Gastrocnemius medialis (tissue), 4 donors: ENCODE measurements around the gene SKP1. TPM values are rescaled to one million over a fixed set of nuclear protein-coding genes. Genes with fewer than 3 reads are reported as not detected.
"Not testable (repeated sequence)": the region's sequence is repeated elsewhere in the genome, so short reads cannot be mapped to it uniquely, and the experiment has no call there.

Source experiments
- ATAC-seq, 2 donors: fragments of 150-250 bp; one replicate each; pipeline ENCODE4 v1.9.1; 2016
- DNase-seq, 2 donors: peaks; one replicate each; pipeline ENCODE4 v3.0.0-alpha.2; 2019
- H3K27ac ChIP-seq, 4 donors: fragments of 200-600 bp; sonication (generic); 1 replicate in 1 of 4; 2 replicates in 3 of 4; pipeline ENCODE4 v1.5.1; 2016 to 2018; ENCODE audit warnings: mild to moderate bottlenecking in 2 of 4, moderate library complexity in 1 of 4
- H3K27me3 ChIP-seq, 3 donors: fragments of 200-600 bp; sonication (generic) in 2 of 3; 1 replicate in 1 of 3; 2 replicates in 2 of 3; pipeline versions ENCODE4 v1.5.1 to v1.6.0; 2016 to 2019; ENCODE audit warnings: mild to moderate bottlenecking in 1 of 3, moderate library complexity in 1 of 3
- H3K36me3 ChIP-seq, 2 donors: fragments of 200-600 bp; sonication (generic) in 1 of 2; one replicate each; pipeline ENCODE4 v1.5.1; 2017 to 2018
- H3K4me1 ChIP-seq, 2 donors: fragments of 200-600 bp; sonication (generic) in 1 of 2; one replicate each; pipeline ENCODE4 v1.5.1; 2016 to 2017; ENCODE audit warnings: mild to moderate bottlenecking in 2 of 2
- H3K4me3 ChIP-seq, 4 donors: fragments of 200-600 bp; sonication (generic) in 3 of 4; 1 replicate in 1 of 4; 2 replicates in 3 of 4; pipeline ENCODE4 v1.5.1; 2016 to 2019; ENCODE audit warnings: mild to moderate bottlenecking in 2 of 4
- H3K9me3 ChIP-seq, 3 donors: fragments of 200-600 bp; sonication (generic) in 2 of 3; 1 replicate in 1 of 3; 2 replicates in 2 of 3; pipeline ENCODE4 v1.5.1; 2016 to 2019
- POLR2A ChIP-seq, 2 donors: fragments of 450-650 bp; IDR thresholded peaks; one replicate each; pipeline ENCODE4 v1.6.1; 2017; ENCODE audit warnings: antibody characterized with exemption in 2 of 2, mild to moderate bottlenecking in 2 of 2, moderate library complexity in 2 of 2
- in situ Hi-C, 4 donors: fragments of 200-750 bp; cut with MboI; loops; one replicate each; pipeline versions ENCODE4 v1.15.0 to v1.8.0; 2017; ENCODE audit warnings: low sequenced_read_pairs in 4 of 4
- intact Hi-C: fragments of 100-400 bp; cut with DNase I; formaldehyde crosslinking; loops from one replicate; pipeline ENCODE4 v1.15.1; 2023; ENCODE audit warnings: low total_unique reads
- total RNA-seq, 4 donors: library from RNA; depleted of rRNA; stranded (reverse); fragments of >200 nt; gene quantifications; one replicate each; pipeline versions ENCODE4 v1.1.0 to v1.2.3, GENCODE V29; 2016
- TF ChIP-seq, protein P1 (sequence below), 5 experiments: fragments of 450-650 bp in 3 of 5; fragments of 200-600 bp in 2 of 5; sonication (generic) in 2 of 5; IDR thresholded peaks in 4 of 5; conservative IDR thresholded peaks in 1 of 5; 1 replicate in 4 of 5; 2 replicates in 1 of 5; pipeline ENCODE4 v1.5.1; 2016 to 2019; ENCODE audit warnings: antibody characterized with exemption in 5 of 5, mild to moderate bottlenecking in 3 of 5, moderate library complexity in 3 of 5

SKP1 gene
- total RNA-seq, 4 donors from 2014 or later: 318 to 499 (median 476) TPM

DNA sequence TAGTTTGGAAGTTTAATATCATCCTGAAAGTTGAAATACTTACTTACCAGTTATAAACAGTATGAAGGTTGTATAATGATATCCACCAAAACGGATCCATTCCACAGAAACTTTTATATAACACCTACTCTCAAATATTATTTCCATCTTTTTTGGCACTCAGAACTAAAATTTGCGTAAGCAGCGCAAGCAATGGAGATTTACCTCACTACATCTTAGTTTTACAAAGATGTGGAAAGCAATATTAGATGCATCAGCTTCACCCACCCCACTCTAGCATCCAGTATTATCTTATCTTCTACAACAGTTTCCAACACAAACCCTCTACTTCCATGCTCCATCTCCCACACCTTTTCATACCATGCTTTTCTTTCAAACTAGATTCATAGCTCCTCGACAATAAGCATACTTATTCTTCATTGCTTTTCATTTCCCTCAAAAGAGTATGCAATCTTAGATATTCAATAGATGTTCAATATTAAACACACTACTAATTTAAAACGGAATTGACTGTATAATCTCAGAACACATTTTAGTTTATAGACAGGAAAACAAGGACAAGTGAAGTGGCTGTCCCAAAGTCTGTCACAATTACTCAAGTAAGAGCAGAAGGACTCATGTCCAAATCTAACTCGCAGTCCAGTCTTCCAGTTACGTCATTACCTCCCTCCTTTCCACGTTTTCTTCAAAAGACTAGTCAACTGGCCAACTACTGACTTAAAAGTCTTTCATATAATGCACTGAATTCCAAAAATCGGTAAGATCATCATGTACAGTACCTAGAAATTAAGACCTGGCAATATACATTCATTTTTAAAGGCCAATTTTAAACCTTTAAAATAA, 46.9 kb upstream of the SKP1 start:
- in situ Hi-C loops (no loop called here), intact Hi-C loops (loop anchor here (1.0 to 2.0 kb wide), 3 partner anchors 65 to 147 kb away; partner anchors contain the start of gene UBE2B)
- no peaks in the 10 kb centered on the region for H3K36me3 ChIP-seq
- H3K27me3 ChIP-seq: no peaks in the 10 kb centered on the region
- peak overlapping the region; percentile 95 to 100 (median 99) for H3K27ac ChIP-seq
- H3K4me1 ChIP-seq: peaks cover 65 to 68% of the 10 kb centered on the region in 2 donors
- TF ChIP-seq POLR2A (IDR thresholded peaks at IDR 0.05): no peak
- TF ChIP-seq, protein P1, sequence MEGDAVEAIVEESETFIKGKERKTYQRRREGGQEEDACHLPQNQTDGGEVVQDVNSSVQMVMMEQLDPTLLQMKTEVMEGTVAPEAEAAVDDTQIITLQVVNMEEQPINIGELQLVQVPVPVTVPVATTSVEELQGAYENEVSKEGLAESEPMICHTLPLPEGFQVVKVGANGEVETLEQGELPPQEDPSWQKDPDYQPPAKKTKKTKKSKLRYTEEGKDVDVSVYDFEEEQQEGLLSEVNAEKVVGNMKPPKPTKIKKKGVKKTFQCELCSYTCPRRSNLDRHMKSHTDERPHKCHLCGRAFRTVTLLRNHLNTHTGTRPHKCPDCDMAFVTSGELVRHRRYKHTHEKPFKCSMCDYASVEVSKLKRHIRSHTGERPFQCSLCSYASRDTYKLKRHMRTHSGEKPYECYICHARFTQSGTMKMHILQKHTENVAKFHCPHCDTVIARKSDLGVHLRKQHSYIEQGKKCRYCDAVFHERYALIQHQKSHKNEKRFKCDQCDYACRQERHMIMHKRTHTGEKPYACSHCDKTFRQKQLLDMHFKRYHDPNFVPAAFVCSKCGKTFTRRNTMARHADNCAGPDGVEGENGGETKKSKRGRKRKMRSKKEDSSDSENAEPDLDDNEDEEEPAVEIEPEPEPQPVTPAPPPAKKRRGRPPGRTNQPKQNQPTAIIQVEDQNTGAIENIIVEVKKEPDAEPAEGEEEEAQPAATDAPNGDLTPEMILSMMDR (IDR thresholded peaks at IDR 0.05 in 4 of 5, conservative IDR thresholded peaks at IDR 0.05 in 1 of 5): no peak
- H3K4me3 ChIP-seq: peak overlapping the region; percentile 67 to 93 (median 86)
- DNase-seq: no peak
- H3K9me3 ChIP-seq: no peaks in the 10 kb centered on the region
- no peak for ATAC-seq

DNA sequence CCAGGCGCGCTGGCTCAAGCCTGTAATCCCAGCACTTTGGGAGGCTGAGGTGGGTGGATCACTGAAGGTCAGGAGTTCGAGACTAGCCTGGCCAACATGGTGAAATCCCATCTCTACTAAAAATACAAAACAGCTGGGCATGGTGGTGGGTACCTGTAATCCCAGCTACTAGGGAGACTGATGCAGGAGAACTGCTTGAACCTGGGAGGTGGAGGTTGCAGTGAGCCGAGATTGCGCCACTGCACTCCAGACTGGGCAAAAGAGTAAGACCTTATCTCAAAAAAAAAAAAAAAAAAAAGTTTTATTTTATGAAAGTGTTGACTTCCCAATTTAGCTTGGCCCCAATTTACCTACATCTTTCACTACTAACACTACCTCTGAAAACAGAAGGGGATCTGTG, 44.9 kb upstream of the SKP1 start:
- H3K36me3 ChIP-seq, in situ Hi-C loops, intact Hi-C loops, H3K9me3 ChIP-seq, H3K27me3 ChIP-seq, ATAC-seq, DNase-seq: not testable (repeated sequence)
- Histone ChIP-seq H3K4me3 (peak overlapping the region in 3 of 4 donors; percentile 82 to 93 (median 90)), H3K27ac (peak overlapping the region; percentile 95 to 100 (median 99)), H3K4me1 (peaks cover 55 to 67% of the 10 kb centered on the region in 2 donors)

DNA sequence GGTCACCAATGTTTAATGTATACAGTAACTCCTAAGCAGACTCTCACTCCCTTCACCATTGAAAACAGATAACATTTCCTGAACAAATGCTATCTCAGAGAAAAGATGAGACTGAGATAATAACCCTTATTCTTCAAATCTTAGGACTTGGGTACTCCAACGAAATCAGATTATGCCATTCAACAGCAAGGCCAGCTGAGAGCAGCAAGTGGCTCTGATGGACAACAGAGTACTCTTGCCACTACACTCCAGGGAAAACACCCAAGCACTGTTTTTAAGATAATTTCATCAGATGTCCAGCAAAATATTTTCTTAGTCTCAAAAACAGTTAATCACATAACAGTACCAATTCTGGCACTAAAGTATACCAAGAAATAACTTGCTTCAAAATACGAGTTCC, 39.0 kb upstream of the SKP1 start:
- in situ Hi-C loops: no loop called here
- no peak overlapping the region for H3K4me3 ChIP-seq
- no peaks in the 10 kb centered on the region for H3K36me3 ChIP-seq
- TF ChIP-seq, protein P1 (IDR thresholded peaks at IDR 0.05 in 4 of 5, conservative IDR thresholded peaks at IDR 0.05 in 1 of 5): no peak
- no peak for TF ChIP-seq POLR2A (IDR thresholded peaks at IDR 0.05)
- intact Hi-C loops: no loop called here
- H3K27me3 ChIP-seq: no peaks in the 10 kb centered on the region
- ATAC-seq (no peak), DNase-seq (no peak)
- H3K4me1 ChIP-seq: peaks cover 48 to 59% of the 10 kb centered on the region in 2 donors
- no peaks in the 10 kb centered on the region for H3K9me3 ChIP-seq
- peak overlapping the region in 2 of 4 donors; percentile 4 to 16 for H3K27ac ChIP-seq

DNA sequence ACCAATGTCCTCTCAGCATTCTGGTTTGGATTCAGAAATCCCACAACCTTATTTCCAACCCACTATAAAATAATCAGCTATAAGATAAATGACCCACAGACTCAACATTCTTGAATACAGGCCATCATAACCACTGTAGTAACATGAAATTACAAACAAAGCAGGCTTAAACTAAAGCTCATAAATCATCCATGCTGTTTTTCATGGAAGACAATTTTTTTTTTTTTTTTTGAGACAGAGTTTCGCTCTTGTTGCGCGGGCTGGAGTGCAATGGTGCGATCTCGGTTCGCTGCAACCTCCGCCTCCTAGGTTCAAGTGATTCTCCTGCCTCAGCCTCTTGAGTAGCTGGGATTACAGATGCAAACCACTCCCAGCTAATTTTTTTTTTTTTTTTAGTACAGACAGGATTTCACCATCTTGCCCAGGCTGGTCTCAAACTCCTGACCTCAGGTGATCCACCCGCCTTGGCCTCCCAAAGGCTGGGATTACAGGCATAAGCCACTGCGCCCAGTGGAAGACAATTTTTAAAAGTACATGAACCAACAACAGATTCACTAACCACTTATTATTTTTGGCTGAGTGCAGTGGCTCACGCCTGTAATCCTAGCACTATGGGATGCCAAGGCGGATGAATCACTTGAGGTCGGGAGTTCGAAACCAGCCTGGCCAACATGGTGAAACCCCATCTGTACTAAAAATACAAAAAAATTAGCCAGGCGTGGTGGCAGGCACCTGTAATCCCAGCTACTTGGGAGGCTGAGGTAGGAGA, 34.7 kb upstream of the SKP1 start:
- Histone ChIP-seq H3K4me1 (peaks cover 58 to 67% of the 10 kb centered on the region in 2 donors), H3K27ac (peak overlapping the region in 1 of 4 donors; percentile 68)
- in situ Hi-C loops, H3K4me3 ChIP-seq, DNase-seq, H3K9me3 ChIP-seq, ATAC-seq, intact Hi-C loops, H3K36me3 ChIP-seq, H3K27me3 ChIP-seq: not testable (repeated sequence)

DNA sequence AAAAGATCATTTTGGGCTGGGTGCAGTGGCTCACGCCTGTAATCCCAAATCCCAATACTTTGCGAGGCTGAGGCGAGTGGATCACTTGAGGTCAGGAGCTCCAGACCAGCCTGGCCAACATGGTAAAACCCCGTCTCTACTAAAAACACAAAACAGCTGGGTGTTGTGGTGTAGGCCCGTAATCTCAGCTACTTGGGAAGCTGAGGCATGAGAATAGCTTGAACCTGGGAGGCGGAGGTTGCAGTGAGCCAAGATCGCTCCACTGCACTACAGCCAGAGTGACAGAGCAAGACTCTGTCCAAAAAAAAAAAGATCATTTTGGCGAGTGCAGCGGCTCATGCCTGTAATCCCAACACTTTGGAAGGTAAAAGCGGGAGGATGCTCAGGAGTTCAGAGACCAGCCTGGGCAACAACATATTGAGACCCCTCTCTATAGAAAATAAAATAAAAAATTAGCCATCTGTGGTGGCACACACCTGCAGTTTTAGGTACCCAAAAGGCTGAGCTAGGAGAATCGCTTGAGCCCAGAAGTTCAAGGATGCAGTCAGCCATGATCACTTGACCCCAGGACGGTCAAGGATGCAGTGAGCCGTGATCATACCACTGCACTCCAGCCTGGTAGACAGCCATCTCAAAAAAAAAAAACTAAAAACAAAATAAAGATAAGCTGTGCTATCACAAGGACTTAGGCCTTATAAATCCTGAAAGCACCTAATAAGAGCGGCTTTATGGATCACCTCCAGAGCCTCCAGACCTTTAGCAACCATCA, 32.9 kb upstream of the SKP1 start:
- DNase-seq (no peak), ATAC-seq (peak; percentile 5 to 38)
- H3K27ac ChIP-seq: peak overlapping the region; percentile 23 to 68 (median 50)
- intact Hi-C loops (no loop called here), in situ Hi-C loops (no loop called here)
- H3K4me1 ChIP-seq: peaks cover 55 to 66% of the 10 kb centered on the region in 2 donors
- H3K36me3 ChIP-seq: peaks cover 0 to 6% of the 10 kb centered on the region in 2 donors
- H3K4me3 ChIP-seq: no peak overlapping the region
- H3K27me3 ChIP-seq: no peaks in the 10 kb centered on the region
- TF ChIP-seq, protein P1 (IDR thresholded peaks at IDR 0.05 in 4 of 5, conservative IDR thresholded peaks at IDR 0.05 in 1 of 5): no peak
- TF ChIP-seq POLR2A (IDR thresholded peaks at IDR 0.05): no peak
- no peaks in the 10 kb centered on the region for H3K9me3 ChIP-seq
